DMS153 treated with DMSO at 0.1 percent for 48 hours (cell line): ENCODE data around the gene BAK1.

Experiments
- DNase-seq: peaks from one replicate; lab custom pipeline; 2025; ENCODE audit not compliant: unreplicated experiment; lab: John Stamatoyannopoulos, UW

The BAK1 gene

DNA sequence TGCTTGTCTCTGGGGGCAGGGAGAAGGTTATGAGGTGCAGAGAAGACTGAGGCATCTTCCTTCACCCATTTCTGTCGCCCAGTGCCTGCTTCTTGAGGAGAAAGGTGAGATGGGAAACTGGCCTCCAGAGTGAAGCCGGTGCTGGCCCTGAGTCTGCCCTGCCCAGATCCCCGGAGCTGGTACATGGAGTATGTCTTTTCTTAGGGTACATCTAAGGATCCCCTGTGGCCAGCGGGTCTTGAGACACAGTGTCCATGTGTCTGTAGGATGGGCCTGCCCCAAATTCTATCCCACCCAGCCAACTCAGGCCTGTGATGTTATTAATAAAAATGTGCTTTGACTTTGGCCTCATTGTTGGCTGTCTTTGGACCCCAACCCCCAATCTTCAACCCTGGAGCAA, 8.8 kb upstream of the BAK1 start:
- DNase-seq = no peak

DNA sequence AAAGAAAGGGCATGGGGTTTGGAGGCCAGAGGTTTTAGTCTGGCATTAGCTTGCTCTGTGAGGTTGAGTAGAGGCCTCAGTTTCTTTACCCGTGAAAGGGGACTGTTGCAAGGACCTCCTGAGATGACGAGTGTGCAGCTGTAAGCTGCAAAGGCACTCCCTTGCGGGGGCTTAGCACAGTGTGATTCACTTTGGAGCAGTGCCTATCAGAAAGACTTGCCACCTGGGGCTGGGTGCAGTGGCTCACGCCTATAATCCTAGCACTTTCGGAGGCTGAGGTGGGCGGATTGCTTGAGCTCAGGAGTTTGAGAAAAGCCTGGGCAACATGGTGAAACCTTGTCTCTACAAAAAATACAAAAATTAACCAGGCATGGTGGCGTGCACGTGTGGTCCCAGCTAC, 7.5 kb upstream of the BAK1 start:
- DNase-seq = no peak

DNA sequence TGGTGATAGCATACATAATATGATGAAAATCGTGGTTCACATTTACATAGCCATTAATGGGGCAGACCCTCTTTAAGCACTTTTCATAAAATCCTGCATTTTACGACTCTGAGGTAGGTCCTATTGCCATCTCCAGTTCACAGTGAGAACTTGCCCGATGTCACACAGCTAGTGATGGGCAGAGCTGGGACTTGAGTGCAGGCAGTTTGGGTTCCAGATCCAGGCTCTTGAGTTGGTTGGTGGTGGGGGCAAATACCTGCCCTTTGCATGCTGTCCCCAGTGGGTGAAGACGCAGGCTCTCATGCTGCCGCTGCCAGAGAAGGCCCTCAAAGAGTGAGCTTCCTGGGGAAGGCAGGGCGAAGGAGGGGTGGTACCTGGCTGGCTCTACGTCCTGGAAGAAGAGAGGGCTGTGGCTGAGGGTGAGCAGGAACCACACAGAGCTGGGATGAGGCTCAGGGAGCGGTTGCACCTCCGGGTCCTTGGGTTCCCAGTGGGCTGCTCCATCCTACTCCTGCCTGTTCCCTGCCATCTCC, 6.1 kb upstream of the BAK1 start:
- no peak for DNase-seq

DNA sequence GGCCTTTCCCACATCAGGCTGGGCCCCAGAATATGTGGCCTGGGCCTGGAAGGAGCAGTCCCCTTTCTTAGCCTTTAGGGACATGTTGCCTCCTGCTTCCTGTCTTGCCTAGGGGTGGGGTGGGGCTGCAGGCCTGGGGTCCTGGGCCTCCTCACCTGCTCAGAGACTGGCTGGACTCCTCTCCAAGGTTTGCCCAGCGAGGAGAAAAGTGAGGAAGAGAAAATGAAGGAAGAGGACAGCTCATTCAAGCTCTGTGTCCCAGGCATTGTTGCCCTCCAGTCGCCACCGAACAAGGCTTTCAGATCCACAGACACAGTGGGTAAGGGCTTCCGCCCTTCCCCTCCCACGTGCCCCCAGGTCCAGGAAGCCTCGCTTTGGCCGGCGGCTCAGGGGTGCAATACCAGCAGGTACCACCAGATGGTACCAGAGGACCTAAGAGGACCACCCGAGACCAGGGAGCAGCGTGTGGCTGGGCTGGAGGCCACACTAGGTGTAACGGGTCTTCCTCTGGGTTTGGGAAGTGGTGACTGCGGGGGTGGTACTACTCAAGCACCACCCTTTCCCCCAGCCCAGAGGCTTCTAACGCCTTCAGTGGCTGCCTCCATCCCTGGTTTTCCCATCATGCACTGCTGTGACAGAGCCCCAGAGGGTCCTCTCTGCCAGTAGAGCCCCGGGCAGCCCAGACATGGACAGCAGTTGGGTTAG, 5.5 kb upstream of the BAK1 start:
- peak; percentile 48 for DNase-seq

DNA sequence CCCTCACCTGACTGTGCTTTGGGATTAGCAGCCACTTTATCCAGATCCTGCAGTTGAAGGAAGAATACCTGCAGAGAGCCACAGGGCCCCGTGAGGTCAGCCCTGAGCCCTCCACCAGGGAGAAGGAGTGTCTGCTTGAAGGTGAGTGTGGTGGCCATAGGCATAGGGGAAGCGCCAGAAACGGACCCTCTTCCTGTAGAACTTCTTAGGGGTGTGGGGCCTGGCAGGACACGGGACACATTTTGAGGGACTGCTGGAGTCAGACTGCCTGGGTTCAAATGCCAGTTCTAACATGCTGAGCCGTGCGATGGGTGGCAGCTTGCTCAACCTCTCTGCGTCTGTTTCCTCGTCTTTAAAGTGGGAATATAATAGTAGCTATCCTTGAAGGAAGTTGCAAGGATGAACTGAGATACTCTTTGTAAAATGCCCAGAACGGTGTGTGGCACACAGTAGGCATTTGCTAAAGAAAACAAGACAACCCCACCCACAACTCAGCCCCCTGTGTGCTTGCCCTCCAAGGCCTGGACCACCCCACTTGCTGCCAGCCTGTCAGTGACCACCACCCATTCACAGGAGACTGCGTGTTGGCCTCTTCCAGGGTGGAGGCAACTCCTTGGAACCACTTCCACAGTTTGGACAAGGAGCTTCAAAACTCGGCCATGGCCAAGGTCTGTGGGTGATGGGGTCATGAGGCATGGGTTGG, 4.8 kb upstream of the BAK1 start:
- no peak for DNase-seq

DNA sequence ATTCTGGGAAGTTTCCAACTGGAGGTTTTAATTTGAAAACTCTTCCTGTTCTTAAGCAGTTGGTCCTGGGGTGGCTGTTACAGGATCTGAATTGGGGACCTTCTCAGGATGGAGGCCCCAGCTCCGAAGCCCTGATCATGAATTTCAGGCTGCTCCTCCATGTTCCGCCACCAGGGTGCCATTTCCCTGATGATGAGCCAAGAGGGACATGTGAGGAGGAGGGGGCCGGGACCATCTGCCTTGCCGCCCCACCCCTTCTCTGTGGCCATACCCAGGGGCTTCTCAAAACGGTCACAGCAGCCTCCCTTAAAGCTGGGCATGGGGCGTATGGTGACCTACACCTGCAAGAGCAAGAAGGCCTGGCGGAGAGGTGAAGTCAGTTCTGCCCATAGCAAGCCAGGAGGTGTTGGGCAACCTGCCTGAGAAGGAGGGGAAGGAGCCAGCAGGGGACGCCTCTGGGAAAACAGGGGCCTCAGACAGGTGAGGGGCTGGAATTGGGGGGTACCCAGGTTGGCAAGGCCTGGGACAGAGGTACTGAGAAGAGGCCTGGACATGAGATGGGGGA, 3.6 kb upstream of the BAK1 start:
- no peak for DNase-seq

DNA sequence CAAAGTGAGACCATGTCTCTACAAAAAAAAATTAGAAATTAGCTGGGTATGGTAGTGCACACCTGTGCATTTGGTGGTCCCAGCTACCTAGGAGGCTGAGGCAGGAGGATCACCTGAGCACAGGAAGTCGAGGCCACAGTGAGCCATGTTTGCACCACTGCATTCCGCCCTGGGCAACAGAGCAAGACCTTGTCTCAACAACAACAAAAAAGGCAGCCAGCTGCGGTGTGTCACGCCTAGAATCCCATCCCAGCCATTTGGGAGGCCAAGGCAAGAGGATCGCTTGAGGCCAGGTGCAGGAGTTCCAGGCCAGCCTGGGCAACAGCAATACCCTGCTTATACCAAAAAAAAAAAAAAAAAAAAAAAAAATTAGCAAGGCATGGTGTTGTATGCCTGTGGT, 1.1 kb upstream of the BAK1 start:
- DNase-seq = no peak

DNA sequence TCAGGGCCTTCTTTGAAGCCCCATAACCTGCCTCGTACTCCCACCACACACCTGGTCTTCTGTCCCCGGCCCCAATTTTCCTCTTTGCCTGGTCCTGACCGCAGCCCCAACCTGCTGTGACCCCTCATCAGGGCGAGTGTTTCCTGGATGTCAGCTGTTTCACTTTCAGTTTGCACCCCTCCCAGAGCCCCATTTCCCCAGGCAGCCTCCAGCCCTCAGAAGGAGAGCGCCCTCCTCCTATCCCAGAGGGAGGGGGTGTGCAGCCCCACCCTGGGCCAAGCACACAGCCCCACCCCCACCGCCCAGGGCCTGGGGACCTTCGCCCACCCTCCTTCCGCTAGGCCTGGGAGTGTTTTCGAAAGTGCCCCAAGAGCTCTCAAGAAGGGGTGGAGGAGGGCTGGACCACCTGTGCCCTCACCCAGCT, 1.5 kb downstream of the BAK1 start:
- DNase-seq = no peak

DNA sequence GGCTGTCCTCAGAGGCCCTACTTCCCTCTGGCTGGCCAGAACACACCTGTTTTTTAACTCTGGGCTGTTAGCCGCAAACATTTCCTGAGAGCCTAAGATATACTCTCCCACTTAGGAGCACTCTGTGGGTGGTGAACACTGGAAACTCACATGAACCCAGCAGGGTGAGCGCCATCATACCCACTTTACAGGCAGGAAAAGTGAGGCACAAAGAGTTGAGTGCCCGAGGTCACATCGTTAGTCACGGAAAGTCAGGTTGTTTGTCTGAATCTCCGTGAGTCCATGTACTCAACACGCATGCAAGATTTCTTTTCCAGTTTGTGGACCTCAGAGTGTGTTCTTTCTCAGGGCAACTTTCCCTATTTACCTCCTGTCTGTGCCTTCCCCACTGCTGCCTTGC, 1.9 kb downstream of the BAK1 start:
- DNase-seq = no peak

DNA sequence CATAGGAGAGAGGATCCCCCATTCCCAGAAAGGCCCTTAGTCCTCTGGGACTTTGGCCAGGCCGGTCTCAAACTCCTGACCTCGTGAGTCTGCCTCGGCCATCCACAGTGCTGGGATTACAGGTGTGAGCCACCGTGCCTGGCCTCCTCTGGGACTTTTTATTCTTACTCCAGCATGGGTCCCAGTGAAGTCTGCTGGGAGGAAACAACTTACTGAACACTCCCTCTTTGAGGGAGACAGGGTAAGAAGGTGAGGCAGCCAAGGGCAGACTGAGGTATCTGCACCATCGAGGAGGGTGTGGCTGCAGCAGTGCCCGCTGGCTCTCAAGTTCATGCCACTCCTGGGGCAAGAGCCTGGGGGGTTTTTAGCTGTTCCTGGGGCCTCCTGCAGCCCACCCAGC, 2.4 kb downstream of the BAK1 start:
- no peak for DNase-seq

DNA sequence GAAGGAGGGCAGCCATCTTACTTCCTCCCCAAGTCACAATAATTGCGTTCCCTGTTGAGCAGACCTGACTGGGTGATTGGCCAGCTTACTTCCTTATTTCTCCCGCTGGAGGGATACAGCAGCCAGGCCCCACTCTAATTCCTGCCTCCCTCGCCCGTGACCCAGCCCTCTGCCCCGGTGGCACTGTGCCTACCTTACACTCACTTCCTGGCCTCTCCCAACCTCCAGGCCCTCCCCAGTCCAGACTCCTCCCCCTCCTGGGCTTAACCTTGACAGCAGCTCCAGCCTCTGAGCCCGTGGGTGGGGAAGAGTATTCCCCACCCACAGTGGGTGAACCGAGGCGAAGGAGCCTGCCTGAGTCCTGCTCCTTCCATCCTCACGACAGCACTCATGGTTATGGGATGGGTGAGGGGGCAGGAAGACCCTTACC, 3.0 kb downstream of the BAK1 start:
- DNase-seq = no peak

DNA sequence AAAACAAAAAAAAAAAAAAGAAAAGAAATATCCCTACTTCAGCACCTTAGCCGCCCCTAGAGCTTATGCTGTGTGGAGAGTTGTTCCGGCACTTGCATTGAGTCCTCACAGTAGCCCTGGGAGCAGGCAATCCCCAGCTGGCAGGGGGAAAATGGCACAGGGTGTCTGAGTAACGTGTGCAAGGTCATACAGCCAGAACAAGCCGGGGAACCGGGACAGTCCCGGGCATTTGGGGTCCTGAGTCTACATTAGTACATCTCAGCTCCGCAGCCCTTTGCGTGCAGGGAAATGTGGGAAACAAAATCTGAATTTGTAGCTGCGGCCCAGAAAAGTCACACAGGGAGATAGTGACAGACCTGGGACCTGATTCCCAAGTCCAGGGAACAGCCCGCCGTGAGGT, 3.4 kb downstream of the BAK1 start:
- no peak for DNase-seq

DNA sequence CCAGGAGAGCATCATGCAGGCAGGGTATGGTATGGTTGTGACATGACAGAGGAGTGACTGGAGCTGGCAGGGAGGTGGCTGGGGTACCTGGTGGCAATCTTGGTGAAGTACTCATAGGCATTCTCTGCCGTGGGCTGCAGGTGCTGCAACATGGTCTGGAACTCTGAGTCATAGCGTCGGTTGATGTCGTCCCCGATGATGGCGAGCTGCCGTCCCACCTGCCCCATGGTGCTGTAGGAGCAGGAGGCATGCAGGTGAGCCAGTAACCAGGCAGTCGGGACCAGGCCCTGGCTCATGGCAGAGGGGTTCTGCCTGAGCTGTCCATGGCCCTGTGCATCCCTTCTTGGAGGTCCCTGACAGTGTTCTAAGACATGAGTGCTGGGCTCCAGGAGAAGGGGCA, 4.9 kb downstream of the BAK1 start:
- no peak for DNase-seq

DNA sequence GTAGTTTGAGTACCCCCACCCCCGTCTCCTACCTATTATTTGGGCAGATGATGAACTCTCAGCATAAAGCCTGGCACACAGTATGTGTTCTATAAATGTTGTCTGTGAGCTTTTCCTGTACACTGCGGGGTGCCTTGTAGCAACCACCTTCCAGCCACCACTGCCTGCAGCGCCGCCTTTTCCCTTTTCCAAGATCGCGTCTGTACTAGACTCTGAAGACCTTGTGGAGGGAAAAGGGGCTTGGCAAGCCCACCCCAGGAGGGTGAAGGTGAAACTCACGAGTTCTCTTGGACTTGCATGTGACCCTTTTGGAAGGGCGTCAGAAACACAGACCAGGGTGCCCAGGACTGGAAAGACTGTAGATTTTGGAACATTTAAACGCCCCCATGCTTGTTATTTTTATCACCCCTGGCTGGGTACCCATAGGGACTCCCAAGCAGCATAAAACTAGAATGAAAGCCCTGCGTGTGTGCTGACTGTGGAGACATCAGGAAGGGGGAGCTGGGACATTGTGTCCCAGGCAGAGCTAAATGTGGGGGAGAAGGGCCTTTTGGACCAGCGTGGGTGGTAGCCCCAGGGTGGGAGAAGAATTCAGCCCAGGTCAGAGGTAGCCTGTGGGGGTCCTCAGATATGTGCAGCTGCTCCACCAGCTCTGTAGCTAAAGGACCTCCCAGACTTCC, 8.3 kb downstream of the BAK1 start:
- no peak for DNase-seq

DNA sequence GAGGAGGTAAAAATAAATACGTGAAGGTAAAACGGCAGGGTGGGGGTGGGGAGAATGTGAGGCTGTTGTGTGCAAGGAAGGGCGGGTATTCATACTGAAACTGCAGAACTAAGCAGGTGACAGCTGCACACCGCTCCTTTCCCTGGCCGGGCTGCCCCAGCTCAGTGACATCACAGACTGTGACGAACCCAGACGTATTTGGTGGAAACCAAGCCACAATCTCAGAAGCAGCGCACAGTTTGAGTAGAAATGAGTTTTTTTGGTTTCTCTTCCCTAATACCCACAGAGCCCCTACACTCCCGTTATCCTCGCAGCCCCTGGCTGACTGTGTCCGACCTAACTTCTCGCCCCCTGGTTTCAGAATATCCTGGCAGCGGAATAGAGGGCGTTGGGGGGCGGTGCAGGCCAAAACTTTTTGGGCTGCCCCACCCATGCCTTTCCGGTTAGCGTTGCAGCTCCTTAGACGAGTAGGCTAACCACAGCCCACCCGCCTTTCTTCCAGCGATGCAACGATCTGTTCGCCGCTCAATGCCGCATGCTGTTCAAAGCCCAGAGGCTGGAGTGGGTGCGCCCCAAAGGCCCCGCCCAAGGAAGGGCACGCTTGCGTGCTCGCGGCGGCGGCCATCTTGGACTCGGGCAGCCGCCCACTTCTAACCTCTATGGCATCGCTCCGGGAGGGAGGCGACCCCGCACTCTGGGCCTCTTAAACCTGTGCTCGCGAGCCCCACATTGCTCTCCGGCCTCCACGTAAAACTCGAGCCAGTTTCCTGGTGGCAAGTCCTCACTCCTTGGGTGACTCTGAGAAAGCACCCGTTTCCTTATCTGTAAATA, 9.1 kb downstream of the BAK1 start:
- DNase-seq = peak; percentile 79

DNA sequence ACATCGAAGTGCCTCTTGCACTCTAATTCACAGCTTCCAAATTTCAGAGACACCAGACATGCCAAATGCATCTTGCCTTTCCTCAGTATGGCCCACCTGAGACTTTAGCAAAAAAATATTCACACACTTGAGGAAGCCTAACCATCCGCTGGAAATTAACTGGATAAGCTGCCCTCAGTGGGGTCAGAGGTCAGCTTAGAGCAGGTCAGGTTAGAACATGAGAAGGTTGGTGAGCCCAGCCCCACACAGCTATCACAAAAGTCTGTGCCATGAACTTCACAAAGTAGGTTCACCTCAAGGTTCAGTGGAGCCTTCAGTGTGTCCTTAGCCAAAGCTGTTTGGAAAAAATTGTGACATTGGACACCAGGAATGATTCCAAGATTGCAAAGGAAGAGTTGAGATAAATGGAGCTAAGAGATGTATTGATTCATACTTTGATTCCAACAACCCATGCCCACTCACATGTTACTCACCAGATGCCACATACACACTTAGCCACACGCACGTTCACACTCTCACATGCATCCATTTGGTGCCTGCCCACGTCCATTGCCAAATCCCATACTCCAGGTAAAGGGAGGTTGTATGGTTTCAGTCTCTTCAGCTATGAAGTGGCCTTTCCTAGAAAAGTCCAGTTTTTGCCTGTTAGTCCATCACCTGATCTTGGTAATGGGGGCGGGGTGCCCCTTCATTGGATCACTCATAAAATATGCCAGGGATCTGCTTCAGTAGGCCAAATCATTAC, 11.1 kb downstream of the BAK1 start:
- no peak for DNase-seq

DNA sequence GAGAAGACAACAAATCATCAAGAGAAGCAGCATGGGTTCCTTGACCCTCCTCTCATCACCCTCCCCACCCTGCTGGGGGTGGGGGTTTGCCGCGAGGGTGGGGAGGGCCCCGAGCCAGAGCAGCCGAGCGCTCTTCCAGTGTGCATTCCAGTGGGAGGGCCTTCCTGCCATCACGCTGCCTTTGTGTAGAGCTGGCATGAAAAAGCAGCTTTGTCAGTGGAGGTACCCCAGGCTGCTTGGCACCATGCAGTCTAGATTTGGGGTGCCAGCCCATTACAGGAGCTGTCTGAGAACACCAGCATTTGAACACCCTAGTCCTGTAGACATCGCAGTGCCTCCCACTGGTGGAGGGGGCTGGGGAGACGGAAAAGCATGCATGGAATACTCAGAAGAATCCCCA, 12.2 kb downstream of the BAK1 start:
- DNase-seq = no peak

DNA sequence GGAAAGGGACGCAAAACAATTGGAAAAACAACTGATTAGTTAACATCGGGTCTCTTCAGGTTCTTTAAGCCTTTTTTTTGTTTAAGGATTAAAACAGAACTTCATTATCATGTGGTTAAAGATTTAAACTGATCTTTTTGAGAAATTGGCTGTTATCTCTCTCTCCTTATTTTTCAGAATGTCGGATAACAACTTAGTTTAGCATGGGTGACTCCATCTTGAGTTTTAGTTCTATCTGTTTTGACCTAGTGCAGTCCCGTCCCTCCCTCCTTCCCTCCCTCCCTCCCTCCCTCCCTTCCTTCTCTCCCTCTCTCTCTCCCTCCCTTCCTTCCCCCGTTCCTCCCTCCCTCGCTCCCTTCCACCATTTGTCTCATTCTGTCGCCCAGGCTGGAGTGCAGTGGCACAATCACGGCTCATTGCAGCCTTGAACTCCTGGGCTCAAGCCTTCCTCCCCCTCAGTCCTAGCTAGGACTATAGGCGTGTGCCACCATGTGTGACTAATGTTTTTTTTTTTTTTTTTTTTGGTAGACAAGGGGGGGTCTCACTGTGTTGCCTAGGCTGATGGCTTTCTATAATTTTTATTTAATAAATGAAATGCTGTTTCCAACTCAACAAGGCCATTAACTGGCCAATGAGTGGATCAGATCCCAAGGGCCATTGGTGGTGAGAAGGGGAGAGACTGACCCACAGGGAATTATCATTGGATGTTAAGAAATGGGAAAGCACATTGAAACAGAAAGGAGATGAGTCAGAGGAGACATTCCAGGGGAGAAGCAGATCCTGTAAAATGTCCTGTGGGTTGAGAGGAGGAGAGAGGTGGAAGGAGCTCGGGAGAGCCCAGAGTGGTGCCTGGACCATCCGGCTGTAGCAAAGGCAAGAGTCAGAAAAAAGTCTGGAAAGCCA, 13.6 kb downstream of the BAK1 start:
- no peak for DNase-seq

DNA sequence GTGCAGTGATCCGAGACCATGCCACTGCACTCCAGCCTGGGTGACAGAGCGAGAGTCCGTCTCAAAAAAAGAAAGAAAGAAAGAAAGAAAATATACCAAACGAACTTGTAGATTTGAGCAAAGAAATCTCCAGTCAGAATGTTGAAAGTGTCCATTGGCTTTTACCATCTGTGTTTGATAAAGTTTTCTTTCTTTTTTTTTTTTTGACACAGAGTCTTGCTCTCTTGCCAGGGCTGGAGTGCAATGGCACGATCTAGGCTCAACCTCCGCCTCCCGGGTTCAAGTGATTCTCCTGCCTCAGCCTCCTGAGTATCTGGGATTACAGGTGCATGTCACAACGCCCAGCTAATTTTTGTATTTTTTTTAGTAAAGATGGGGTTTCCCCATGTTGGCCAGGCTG, 21.3 kb downstream of the BAK1 start:
- DNase-seq = no peak
